ENCODE measurements around the gene KTI12.

KTI12 gene

DNA sequence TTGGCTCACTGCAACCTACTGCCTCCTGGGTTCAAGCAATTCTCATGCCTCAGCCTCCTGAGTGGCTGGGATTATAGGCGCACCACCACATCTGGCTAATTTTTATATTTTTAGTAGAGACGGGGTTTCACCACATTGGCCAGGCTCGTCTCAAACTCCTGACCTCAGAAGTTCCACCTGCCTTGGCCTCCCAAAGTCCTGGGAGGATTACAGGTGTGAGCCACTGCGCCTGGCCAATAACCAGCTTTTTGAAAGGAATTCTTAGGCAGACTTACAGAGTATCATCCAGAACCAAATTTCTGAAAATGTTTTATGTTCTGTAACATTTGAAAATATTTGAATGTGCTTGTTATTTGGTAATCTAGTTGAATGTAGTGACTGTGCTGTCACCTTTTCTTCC, 37.1 kb upstream of the KTI12 start:
- peaks cover 7% of the 10 kb centered on the region; the same call in 1 of the 2 replicates for H4K20me1 ChIP-seq (ENCODE audit: insufficient read depth)
- no peaks in the 10 kb centered on the region for H3K27me3 ChIP-seq (ENCODE audit: insufficient read depth, low read depth)
- H3K36me3 ChIP-seq (ENCODE audit: insufficient read depth): peaks cover 21% of the 10 kb centered on the region; the same call in 1 of the 2 replicates
- no peak overlapping the region for H3K4me2 ChIP-seq
- H3K79me2 ChIP-seq (ENCODE audit: insufficient read depth, low read depth): peaks cover 56% of the 10 kb centered on the region
- H3K4me1 ChIP-seq (ENCODE audit: low read depth, poor library complexity, severe bottlenecking): peaks cover 21% of the 10 kb centered on the region
- H3K9ac ChIP-seq: no peak overlapping the region
- H2AFZ ChIP-seq (ENCODE audit: low read depth): no peak overlapping the region
- TF ChIP-seq, protein P1, sequence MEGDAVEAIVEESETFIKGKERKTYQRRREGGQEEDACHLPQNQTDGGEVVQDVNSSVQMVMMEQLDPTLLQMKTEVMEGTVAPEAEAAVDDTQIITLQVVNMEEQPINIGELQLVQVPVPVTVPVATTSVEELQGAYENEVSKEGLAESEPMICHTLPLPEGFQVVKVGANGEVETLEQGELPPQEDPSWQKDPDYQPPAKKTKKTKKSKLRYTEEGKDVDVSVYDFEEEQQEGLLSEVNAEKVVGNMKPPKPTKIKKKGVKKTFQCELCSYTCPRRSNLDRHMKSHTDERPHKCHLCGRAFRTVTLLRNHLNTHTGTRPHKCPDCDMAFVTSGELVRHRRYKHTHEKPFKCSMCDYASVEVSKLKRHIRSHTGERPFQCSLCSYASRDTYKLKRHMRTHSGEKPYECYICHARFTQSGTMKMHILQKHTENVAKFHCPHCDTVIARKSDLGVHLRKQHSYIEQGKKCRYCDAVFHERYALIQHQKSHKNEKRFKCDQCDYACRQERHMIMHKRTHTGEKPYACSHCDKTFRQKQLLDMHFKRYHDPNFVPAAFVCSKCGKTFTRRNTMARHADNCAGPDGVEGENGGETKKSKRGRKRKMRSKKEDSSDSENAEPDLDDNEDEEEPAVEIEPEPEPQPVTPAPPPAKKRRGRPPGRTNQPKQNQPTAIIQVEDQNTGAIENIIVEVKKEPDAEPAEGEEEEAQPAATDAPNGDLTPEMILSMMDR (conservative IDR thresholded peaks at IDR 0.05; ENCODE audit: low read depth, low read length): no peak
- H3K27ac ChIP-seq: no peak overlapping the region
- H3K4me3 ChIP-seq (IDR thresholded peaks at IDR 0.05; ENCODE audit: insufficient read depth, low read depth, low read length): no peak overlapping the region

DNA sequence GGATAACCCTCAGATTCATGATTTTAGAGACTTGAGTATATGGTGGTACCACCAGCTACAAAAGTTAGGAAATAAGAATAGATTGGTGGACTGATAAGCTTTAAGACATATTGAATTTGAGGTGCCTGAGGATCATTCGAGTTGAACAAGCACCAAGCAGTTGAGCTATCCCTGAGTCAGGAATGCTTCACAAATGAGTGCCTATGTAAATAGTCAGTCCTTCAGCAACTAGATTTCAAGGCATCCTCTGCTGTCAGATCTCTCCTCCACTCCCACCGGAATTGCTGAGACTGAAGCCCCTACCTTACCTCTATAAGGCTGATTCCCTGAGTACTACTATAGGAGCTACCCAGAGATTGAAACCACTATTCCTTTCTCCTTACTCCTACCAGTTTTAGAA, 29.6 kb upstream of the KTI12 start:
- peaks cover 10% of the 10 kb centered on the region; the same call in 1 of the 2 replicates for H3K36me3 ChIP-seq (ENCODE audit: insufficient read depth)
- H3K27me3 ChIP-seq (ENCODE audit: insufficient read depth, low read depth): no peaks in the 10 kb centered on the region

DNA sequence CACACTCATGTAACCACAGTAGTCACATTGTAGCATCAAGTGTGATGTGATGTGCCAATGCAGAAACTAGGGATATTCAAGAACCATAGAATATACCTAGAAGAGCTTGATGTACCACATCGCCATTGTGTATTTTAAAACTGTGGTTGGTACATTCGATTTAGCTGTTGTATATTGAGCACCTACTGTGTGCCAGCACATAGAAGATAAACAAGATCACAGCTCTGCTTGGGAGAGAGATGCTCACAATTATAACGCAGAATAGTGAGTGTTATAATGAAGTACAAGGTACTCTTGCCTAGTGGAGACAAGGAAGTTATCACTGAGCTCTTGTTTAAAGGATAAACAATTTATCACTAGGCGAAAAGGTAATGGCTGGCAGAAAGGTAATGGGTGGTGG, 27.2 kb upstream of the KTI12 start:
- peaks cover 22% of the 10 kb centered on the region; the same call in 1 of the 2 replicates for H4K20me1 ChIP-seq (ENCODE audit: insufficient read depth)
- H3K4me3 ChIP-seq (IDR thresholded peaks at IDR 0.05; ENCODE audit: insufficient read depth, low read depth, low read length): no peak overlapping the region
- H3K4me1 ChIP-seq (ENCODE audit: low read depth, poor library complexity, severe bottlenecking): peaks cover 33% of the 10 kb centered on the region
- H3K36me3 ChIP-seq (ENCODE audit: insufficient read depth): no peaks in the 10 kb centered on the region; the same call in 1 of the 2 replicates
- no peak overlapping the region for H3K27ac ChIP-seq
- H3K79me2 ChIP-seq (ENCODE audit: insufficient read depth, low read depth): peaks cover 74% of the 10 kb centered on the region
- H2AFZ ChIP-seq (ENCODE audit: low read depth): no peak overlapping the region
- H3K27me3 ChIP-seq (ENCODE audit: insufficient read depth, low read depth): no peaks in the 10 kb centered on the region
- H3K4me2 ChIP-seq: no peak overlapping the region
- TF ChIP-seq, protein P1 (conservative IDR thresholded peaks at IDR 0.05; ENCODE audit: low read depth, low read length): no peak
- H3K9ac ChIP-seq: no peak overlapping the region

More for the DNA sequence above, 29.6 kb upstream of the KTI12 start:
- Histone ChIP-seq H3K4me2 (no peak overlapping the region), H3K4me1 (ENCODE audit: low read depth, poor library complexity, severe bottlenecking) (peaks cover 19% of the 10 kb centered on the region), H4K20me1 (ENCODE audit: insufficient read depth) (peaks cover 12% of the 10 kb centered on the region; the same call in 1 of the 2 replicates), H3K79me2 (ENCODE audit: insufficient read depth, low read depth) (peaks cover 63% of the 10 kb centered on the region), H2AFZ (ENCODE audit: low read depth) (no peak overlapping the region), H3K4me3 (IDR thresholded peaks at IDR 0.05; ENCODE audit: insufficient read depth, low read depth, low read length) (no peak overlapping the region), H3K9ac (no peak overlapping the region), H3K27ac (no peak overlapping the region)
- TF ChIP-seq, protein P1 (conservative IDR thresholded peaks at IDR 0.05; ENCODE audit: low read depth, low read length): no peak

DNA sequence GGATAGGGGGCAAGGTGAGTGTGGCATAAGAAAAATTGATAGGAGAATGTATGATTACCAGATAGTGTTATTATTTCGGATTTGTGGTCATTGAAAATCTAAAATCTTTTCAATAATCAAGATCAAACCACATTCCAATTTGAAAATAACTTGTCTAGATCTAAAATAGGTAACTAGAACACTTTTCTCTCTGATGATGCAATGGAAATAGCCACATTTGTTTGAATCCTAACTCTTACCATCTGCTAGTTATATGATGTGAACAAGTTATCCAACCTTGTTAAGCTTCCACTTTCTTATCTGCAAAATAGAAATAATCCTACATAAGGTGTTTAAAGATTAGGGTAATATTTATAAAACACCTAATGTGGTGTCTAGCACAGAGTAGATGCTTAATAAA, 26.3 kb upstream of the KTI12 start:
- TF ChIP-seq, protein P1 (conservative IDR thresholded peaks at IDR 0.05; ENCODE audit: low read depth, low read length): no peak

More for the DNA sequence above, 26.3 kb upstream of the KTI12 start:
- H3K4me3 ChIP-seq (IDR thresholded peaks at IDR 0.05; ENCODE audit: insufficient read depth, low read depth, low read length): no peak overlapping the region
- H4K20me1 ChIP-seq (ENCODE audit: insufficient read depth): peaks cover 22% of the 10 kb centered on the region; the same call in 1 of the 2 replicates
- H3K9ac ChIP-seq: no peak overlapping the region
- no peak overlapping the region for H3K27ac ChIP-seq
- H3K4me1 ChIP-seq (ENCODE audit: low read depth, poor library complexity, severe bottlenecking): peaks cover 33% of the 10 kb centered on the region
- peaks cover 73% of the 10 kb centered on the region for H3K79me2 ChIP-seq (ENCODE audit: insufficient read depth, low read depth)
- H3K36me3 ChIP-seq (ENCODE audit: insufficient read depth): no peaks in the 10 kb centered on the region; the same call in 1 of the 2 replicates
- no peaks in the 10 kb centered on the region for H3K27me3 ChIP-seq (ENCODE audit: insufficient read depth, low read depth)
- H3K4me2 ChIP-seq: no peak overlapping the region
- no peak overlapping the region for H2AFZ ChIP-seq (ENCODE audit: low read depth)
